HG03439 (cell line): ENCODE results near the gene EEF1AKMT3.
A peak's percentile ranks its signal among the peaks of the same experiment; 100 is the strongest.

Experiments
- ATAC-seq: cut with Tn5 transposase; IDR thresholded peaks from one replicate; pipeline ENCODE4 v1.9.1; 2021; ENCODE audit warnings: mild to moderate bottlenecking, moderate library complexity; ENCODE audit not compliant: unreplicated experiment

EEF1AKMT3 gene

DNA sequence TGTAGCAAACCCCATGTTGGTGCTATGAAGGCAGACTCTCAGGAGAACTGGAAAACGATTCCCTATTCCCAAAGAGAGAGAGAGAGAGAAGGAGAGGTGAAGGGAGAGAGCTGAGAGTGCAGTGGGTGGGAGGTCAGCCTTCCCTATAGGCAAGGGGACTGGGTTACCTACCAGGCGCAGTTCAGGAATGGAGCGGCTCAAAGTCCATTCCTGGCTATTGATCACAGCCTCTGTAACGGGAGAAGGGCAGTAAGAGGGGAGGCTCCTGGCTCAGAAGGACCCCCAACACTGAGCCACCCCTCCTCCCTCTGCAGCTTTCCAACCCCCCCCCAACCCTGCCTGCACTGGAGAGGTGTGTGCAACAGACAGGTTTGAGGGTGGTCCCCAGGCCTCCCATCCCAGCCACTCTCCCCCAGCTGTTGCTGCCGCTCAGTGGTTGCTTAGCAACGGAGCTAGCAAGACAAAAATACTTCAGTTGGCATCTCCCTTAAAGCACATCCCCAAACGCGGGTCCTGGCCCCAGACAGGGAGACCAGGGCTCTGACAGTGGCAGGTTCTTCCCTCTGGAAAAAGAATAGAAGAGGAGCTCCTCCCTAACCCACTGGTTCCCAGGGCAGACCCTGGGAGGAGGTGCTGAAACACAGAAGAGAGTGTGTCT is 37.1 kb upstream of the EEF1AKMT3 start:
- no peak for ATAC-seq

DNA sequence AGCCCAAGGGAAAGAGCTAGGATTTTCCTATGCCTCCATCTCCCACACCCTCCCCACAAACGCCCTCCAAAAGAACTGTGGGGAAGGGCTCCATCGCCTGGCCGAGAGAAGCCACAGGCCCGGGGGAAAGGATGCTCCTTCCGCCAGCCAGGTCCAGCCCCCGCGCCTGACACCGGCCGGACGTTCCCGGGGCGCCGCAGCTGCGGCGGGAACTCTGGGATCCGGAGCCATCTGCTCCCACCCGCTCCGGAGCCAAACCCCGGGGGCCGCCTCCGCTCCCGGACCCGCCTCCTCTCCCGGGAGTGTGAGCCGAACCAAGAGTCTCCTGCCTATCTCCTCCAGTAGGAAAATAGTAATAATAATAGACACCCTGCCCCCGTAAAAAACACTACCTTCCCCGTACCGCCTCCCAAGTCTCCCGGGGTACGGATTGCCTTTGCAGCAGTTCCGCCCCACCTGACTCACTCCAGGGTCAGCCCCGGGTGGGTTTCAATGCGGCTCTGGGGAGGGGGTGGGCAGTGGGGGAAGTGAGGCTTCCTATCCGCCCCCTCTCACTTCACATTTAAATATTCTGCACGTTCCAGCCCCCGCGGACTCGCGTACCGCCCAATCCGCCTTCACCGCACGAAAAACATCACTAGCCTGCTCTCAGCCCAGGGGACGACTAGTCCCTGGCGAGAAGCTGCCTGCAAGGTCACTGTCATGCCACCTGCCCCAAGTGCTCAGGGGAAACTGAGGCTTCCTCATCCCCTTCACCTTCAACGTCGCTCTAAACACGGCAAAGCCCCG is 36.3 kb upstream of the EEF1AKMT3 start:
- ATAC-seq = no peak

DNA sequence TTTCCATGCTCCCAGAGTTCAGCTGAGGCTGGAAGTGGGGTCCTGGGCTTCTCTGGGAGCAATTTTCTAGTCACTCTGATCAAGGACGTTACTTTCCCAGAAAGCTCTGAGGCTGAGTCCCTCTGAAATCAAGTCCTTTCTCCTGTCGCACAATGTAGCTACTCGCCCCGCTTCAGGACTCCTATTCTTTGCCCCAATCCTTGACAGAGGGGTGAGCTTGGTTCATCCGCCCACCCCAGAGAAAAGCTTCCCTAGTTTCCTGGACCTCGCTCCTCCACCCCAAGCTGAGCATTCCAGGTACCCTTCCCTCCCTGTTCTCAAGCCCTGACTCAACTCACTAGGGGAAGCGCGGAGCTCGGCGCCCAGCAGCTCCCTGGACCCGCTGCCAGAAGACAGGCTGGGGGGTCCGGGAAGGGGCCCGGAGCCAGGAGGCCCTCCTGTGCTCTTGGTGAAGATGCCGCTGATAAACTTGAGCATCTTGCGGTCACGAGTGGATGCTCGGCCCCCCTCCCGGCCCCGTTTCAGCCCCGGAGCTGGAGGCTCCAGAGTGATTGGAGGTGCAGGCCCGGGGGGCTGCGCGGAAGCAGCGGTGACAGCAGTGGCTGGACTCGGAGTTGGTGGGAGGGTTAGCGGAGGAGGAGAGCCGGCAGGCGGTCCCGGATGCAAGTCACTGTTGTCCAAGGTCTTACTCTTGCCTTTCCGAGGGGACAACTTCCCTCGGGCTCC is 35.5 kb upstream of the EEF1AKMT3 start:
- ATAC-seq = no peak

DNA sequence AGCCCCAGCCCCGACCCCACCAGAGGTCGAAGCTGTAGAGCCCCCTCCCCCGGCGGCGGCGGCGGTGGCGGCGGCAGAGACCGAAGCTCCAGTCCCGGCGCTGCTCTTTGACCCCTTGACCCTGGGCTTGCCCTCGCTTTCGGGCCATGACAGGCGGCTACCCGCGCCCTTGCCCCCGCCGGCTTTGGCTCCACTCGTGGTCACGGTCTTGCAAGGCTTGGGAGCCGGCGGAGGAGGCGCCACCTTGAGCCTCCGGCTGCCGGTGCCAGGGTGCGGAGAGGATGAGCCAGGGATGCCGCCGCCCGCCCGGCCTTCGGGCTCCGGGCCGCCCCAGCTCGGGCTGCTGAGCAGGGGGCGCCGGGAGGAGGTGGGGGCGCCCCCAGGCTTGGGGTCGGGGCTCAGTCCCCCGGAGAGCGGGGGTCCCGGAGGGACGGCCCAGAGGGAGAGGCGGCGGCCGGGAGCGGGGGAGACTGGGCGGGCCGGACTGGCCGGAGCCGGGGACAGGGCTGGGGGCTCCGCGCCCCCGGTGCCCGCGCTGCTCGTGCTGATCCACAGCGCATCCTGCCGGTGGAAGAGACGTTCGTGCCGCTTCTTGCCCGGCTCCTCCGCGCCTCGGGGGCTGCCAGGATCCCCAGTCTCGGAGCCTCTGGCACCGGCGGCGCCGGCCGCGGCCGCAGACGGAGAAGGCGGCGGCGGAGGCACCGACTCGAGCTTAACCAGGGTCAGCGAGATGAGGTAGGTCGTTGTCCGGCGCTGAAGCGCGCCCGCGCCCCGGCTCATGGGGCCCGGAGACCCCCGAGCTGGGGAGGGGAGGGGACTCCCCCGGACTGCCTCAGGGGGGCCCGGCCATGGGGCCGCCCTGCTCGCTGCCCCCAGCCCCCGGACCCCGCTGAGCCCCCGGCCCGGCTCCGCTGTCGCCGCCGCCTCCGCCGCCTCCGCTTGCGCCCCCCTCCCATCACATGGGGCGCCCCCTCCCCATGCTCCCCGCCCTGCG is 34.6 kb upstream of the EEF1AKMT3 start:
- no peak for ATAC-seq

DNA sequence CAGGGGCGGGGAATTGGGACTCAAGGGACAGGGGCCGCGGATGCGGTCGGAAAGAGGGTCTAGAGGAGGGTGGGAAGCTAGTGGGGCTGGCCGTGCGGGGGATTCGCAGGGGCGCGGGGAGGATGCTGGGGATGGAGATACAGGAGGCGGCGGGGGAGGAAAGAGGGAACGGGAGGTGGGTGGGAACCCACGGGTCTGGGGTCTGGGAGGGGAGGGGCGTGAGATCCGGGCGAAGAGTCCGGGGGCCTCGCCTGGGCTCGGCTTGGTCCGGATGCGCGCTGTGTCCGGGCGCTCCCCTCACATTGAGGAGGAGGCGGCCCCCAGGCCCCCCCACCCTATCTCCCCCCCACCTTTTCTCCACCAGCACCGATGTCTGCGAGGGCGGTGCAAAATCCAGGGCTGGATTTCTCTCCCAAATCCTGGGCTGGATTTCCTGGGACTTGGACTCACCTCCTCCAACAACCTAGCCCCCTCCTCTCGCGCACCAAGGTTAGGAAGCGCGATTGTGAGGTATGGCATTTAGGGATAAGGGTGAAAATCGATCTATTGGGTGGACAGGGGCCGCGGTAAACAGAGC is 33.7 kb upstream of the EEF1AKMT3 start, which contains the start of gene AGAP2:
AGAP2 (minus strand) TSS at position 82 of the 577 bp plus-strand sequence. CDS start 496 bp downstream, outside the sequence.
- ATAC-seq = no peak

DNA sequence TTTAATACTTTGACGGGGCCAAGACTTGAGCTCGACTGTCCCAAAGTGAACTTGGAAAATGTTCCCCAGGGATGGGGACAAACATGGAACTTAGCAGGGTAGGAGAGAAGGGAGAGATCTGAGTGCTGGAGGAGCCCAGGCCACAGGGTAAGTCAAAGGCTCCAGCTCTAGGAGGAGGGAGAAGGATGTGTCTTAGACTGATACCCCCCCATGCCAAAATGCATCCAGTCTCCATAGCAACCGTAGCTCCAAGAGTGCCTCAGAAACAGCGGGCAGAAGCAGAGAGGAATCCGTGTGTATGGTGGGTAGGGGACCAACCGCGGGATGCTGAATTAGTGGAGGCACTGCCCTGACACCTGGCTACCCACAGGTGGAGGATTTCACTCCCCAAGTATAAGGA is 33.0 kb upstream of the EEF1AKMT3 start:
- ATAC-seq = no peak

DNA sequence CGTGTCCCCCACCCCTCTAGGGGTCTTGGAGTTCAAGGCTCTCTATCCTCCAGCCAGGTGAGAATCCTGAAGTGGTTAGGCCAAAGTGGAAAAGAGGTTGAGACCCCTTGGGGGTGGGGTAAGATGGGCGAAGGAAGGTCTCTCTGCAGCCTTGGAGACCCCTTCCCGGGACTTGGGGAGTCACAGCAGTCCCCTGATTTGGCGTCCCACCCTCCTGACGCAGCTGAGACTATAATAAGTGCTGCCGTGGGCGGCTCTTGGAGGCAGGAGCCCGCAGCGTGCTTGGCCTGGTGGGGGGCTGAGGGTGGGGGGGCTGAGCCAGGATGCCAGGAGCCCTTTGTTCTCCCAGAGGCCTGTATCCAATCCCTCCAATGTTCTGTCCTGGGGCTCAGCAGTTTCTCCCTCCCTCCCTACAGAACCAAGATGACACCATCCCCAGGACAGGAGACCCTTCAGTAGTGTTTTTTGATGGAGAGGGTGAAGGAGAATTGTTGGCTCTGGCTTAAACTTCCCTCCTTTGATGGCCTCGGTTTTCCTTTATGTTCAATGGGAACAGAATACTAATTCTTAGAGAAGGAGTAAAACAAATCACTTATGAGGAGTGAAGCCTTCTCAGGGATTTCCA is 32.4 kb upstream of the EEF1AKMT3 start:
- no peak for ATAC-seq

DNA sequence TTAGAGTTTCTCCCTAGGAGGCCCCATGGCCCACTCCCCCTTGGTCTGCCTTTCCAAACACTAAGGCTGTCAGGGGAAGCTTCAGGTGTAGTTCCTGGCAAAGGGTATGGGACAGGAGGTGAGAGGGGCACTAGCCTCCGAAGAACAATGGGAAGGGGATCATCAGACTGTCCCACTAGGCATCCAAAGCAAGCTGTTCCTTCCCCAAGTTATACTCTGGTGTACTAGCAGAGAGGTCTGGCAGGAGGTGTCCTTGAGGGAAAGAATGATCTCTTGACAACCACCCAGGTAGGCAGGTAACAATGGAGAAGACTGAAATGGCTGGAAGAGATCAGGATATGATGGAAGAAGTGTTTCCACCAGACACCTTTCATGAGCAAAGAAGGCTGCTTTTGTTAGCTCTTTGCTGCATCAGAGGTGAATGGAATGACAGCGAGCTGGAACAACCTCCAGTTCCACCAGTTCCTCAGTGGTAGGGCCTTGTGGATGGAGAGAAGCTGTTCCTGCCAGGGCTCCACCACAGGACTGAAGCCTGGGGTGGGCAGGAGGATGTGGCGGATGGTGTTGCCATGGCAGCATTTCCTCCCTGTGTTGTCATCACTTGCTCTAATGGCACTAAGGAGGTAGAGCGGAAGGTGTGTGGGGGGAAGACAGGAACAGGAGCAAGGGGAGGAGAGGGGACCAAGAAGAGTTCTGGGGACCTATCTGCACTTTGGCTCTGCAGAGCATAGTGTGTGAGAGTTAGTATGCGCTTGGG is 31.6 kb upstream of the EEF1AKMT3 start:
- ATAC-seq = peak; percentile 35

DNA sequence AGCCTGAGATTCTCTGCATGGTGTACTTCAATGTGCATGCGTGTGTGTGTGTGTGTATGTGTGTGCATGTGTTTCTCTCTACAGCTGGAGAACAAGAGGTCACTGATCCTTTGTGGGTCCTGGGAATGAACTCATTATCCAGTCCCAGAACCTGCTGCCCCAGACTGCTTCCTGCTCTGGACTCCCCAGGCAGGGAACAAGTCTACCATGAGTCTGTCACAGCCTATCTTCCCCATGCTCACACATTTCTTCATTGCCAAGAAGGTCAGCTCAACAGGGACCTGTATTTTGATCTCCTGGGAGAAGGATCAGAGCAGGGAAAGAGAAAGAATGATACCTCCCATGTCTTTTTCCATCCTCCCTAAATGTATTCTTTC is 31.0 kb upstream of the EEF1AKMT3 start:
- no peak for ATAC-seq

DNA sequence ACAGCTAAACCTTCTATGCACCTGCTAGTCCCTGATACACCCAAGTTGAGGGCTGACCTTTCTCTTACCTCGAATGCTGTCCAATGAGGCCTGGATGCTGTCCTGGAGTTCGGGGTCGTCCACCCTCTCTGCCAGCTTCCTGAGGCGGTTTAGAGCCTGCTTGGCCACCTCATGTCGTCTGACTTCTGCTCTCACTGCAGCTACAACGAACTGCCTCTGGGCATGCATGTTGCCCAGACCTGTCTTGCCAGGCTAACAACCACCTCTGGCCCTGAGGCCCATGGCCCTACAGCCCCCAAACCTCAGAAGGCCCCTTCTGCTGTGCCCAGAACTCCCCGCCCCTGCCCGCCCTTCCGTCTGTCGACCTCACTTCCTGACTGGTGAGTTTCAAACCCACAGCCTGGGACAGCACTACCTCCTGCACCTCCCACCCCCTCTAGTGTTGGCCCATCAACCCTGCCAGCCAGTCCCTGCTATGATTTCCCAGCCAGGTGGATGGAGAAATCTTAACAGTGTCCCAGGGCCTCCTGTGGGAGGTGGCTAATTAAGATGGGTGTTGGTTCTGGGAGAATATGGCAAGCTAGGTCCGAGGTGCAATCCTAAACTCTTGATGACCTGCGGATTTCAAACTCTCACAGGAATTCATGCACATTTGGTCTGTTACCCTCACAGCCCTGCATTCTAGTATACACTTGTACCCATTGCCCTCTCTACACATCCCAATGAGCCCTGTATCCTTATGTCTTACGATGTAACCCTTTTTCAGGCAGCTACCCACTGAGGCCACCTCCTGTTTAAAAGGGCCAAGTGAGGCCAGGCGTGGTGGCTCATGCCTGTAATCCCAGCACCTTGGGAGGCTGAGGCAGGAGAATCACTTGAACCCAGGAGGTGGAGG is 30.3 kb upstream of the EEF1AKMT3 start:
- peak; percentile 45 for ATAC-seq

DNA sequence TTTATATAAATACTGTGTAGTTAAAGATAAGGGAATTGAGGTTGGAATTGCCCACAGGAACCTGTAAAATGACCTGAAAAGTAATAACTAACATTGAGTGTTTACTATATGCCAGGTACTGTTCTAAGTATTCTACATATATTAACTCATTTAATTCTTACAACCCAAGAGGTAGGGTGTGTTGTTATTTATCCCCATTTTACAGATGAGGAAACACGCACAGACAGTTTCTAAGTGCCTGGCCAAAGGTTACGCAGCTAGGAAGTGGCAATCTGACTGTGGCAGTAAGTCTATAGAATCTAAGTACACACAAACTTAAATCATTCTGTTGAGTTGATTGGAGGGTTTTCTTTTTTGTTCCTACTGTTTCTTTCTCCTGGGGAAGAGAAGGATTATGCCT is 28.6 kb upstream of the EEF1AKMT3 start:
- ATAC-seq = no peak

DNA sequence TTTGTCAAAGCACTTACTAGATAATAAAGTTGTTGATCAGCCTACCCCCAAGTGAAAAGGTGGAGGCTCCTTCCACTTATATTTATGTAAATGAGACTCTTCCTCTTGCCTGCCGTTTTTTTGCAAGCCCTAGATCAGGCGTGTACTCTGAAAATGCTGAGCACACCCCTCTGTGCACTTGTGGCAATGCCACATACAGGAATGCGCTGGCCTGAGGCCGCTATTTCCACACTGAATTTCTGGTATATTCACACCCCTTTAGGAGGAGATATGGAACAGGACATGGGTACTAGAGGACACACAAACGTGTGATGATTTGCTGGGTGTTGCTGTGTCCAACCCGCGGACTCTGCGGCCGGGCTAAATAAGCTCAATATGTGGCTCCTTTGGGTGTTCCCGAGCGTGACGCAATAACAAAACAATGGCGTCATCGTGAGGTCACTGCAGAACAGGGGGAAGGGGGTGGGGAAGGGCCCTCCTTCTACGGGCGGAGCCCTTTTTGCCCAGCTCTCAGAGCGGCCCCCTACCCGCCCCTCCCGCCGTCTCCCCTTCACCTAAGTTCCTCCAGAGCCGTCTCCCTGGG is 28.1 kb upstream of the EEF1AKMT3 start:
- peak; percentile 27 for ATAC-seq

DNA sequence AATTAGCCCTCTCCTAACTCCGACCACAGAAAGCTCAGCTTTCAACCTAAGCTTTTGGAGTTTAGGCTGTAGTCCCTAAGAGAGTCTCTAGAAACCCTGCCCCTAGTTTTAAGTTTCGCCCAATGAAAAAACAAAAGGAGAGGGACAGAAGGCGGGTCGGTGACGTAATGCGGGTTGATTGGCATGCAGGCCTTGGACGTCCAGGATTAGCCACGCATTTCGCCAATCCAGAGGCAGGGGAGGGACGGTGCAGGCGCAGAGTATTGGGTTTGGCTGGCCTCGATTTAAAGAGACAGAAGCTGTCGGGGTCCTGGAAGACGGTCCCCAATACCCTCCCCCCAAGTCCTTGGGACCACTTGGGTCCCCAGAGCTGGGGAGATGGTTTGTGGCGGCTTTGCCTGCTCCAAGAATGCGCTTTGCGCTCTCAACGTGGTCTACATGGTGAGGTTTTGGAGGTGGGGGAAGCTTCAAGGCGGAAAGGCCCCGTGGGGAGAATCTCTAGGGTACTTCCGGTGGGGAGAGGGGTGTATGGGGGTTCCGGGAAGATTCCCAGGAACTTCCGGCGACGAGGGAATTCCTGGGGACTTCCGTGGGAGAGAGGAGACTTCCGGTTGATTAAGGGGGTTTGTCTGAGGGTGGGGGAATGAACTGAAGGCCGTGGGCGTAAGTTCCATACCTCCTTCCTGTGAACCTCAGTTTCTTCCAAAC is 27.5 kb upstream of the EEF1AKMT3 start, which contains the start of gene TSPAN31:
TSPAN31 (plus strand) TSS at position 263 of the 708 bp plus-strand sequence; CDS start at position 379, 116 bp downstream.
- ATAC-seq = peak; percentile 83

DNA sequence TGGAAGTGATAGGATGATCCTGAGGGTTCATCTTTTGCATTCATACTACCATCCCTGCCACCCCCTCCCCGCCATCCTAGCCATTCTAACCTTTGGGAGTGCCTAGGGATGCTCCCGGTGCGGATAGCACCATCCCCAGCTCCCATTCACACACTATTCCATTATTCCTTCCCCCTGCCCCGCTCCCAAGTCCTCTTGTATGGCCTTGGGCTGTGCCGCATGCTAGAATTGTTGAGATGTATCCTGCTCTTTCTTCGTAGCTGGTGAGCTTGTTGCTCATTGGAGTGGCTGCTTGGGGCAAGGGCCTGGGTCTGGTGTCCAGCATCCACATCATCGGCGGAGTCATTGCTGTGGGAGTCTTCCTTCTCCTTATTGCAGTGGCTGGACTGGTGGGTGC is 26.9 kb upstream of the EEF1AKMT3 start:
- no peak for ATAC-seq

DNA sequence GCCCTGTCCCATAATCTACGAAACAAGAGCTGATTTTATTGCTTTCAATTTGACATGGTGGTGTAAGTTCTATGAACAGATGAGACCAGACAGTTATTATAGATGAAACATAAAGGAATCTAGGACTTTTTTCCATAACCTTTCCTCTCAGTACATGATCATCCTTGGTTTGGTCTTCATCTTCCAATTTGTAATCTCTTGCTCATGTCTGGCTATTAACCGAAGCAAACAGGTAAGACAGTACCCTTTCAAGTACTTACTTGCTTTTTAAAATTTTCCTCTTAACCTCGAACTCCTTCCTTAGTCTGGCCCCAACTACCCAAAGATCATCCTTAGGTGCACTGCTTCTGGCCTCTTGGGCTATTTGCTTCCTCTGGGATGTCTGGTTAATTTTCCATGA is 26.4 kb upstream of the EEF1AKMT3 start:
- ATAC-seq = no peak

DNA sequence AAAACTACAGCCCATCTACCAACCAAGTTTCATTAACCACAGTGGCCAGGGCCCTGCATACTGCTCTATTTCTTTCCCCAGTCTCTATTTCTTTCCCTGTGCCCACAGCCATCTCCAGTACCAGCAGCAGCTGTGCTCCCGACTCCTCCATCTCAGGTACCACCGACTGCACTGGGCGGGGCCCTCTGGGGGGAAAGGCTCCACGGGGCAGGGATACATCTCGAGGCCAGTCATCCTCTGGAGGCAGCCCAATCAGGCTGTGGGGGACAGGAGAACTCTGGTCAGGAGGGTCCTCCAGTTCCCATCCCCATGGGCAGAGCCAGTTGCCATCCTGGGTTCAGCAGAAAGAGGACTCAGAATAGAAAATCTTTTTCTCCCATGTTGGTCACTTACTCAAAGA is 23.4 kb upstream of the EEF1AKMT3 start:
- no peak for ATAC-seq
